ENCODE measurements around the gene SORCS2. TPM values are rescaled to one million over a fixed set of nuclear protein-coding genes. Genes with fewer than 3 reads are reported as not detected.
A peak's percentile ranks its signal among the peaks of the same experiment; 100 is the strongest.

Gene SORCS2
- polyA plus RNA-seq, 1 of the 3 experiments (the other 2 are of a cell fraction), result 1.6 TPM

GRCh38 chr4:7533267-7533666, 340.9 kb downstream of the SORCS2 start (continued):
- TF ChIP-seq EP300 (IDR thresholded peaks at IDR 0.05; ENCODE audit: borderline replicate concordance in 1 of 2, low read depth in 1 of 2, low read length in 1 of 2) (no peak), SMC3 (IDR thresholded peaks at IDR 0.05; ENCODE audit: low read depth, low read length) (no peak)

GRCh38 chr4:7535094-7535493, 342.8 kb downstream of the SORCS2 start:
- H3K9ac ChIP-seq, result no peak overlapping the region
- 94% methylated on average over 2 of the region's 10 CpGs for WGBS (ENCODE audit: low lambda C conversion rate)
- TF ChIP-seq REST (IDR thresholded peaks at IDR 0.05; ENCODE audit: low read depth, low read length) (no peak), RAD21 (IDR thresholded peaks at IDR 0.05; ENCODE audit: low read length) (no peak), SIN3A (IDR thresholded peaks at IDR 0.05; ENCODE audit: borderline replicate concordance, low read depth, low read length) (no peak), IRF3 (IDR thresholded peaks at IDR 0.05; ENCODE audit: low read depth, low read length) (no peak), MAX (IDR thresholded peaks at IDR 0.05; ENCODE audit: low read depth) (no peak), POLR2AphosphoS5 (IDR thresholded peaks at IDR 0.05; ENCODE audit: low read depth, low read length) (no peak)
- no peak overlapping the region for H2AFZ ChIP-seq (ENCODE audit: low read depth)
- H3K4me1 ChIP-seq (ENCODE audit: control insufficient read depth in 1 of 2, insufficient read depth in 2 of 2, low read depth in 1 of 2, low read length in 1 of 2), result peaks cover 0 to 11% of the 10 kb centered on the region in 2 experiments; a peak in 1 of 4 replicates
- no peak for DNase-seq
- H3K36me3 ChIP-seq (replicated peaks in 1 of 2; ENCODE audit: control insufficient read depth in 1 of 2, insufficient read depth in 2 of 2, low read length in 1 of 2), result no peaks in the 10 kb centered on the region
- no peaks in the 10 kb centered on the region for H3K79me2 ChIP-seq (ENCODE audit: insufficient read depth)
- H3K4me3 ChIP-seq (ENCODE audit: low read depth in 2 of 2, low read length in 1 of 2), result no peak overlapping the region
- ChIA-PET CTCF (no interaction called here), POLR2A (no interaction called here)
- no peak overlapping the region for H3K27ac ChIP-seq (ENCODE audit: low read depth in 2 of 2, low read length in 1 of 2)
- H3F3A ChIP-seq (replicated peaks; ENCODE audit: insufficient read depth), result no peaks in the 10 kb centered on the region
- no peaks in the 10 kb centered on the region for H3K9me2 ChIP-seq
- no peaks in the 10 kb centered on the region for H4K20me1 ChIP-seq (ENCODE audit: insufficient read depth)
- no peaks in the 10 kb centered on the region for H3K27me3 ChIP-seq (ENCODE audit: insufficient read depth)
- H3K9me3 ChIP-seq, result no peaks in the 10 kb centered on the region
- H3K4me2 ChIP-seq, result no peak overlapping the region

GRCh38 chr4:7535619-7536018, 343.3 kb downstream of the SORCS2 start:
- Histone ChIP-seq H3K27ac (ENCODE audit: low read depth in 2 of 2, low read length in 1 of 2) (no peak overlapping the region), H3K4me3 (ENCODE audit: low read depth in 2 of 2, low read length in 1 of 2) (no peak overlapping the region), H3F3A (replicated peaks; ENCODE audit: insufficient read depth) (no peaks in the 10 kb centered on the region), H4K20me1 (ENCODE audit: insufficient read depth) (no peaks in the 10 kb centered on the region), H3K27me3 (ENCODE audit: insufficient read depth) (no peaks in the 10 kb centered on the region), H2AFZ (ENCODE audit: low read depth) (no peak overlapping the region), H3K36me3 (replicated peaks in 1 of 2; ENCODE audit: control insufficient read depth in 1 of 2, insufficient read depth in 2 of 2, low read length in 1 of 2) (no peaks in the 10 kb centered on the region), H3K9ac (no peak overlapping the region), H3K4me2 (no peak overlapping the region), H3K79me2 (ENCODE audit: insufficient read depth) (no peaks in the 10 kb centered on the region), H3K4me1 (ENCODE audit: control insufficient read depth in 1 of 2, insufficient read depth in 2 of 2, low read depth in 1 of 2, low read length in 1 of 2) (peaks cover 0 to 6% of the 10 kb centered on the region in 2 experiments; a peak in 1 of 4 replicates), H3K9me2 (no peaks in the 10 kb centered on the region), H3K9me3 (no peaks in the 10 kb centered on the region)
- 82% methylated on average over 7 of the region's 11 CpGs for WGBS (ENCODE audit: low lambda C conversion rate)
- no peak for DNase-seq
- TF ChIP-seq GATA2 (CRISPR knock-in tag; IDR thresholded peaks at IDR 0.05) (0 out of 2 replicates have a peak, but pooled peaks have one; percentile 35), CTCF (IDR thresholded peaks at IDR 0.05) (no peak)
- ChIA-PET POLR2A (no interaction called here), CTCF (interaction anchor here (1.3 kb wide), 1 partner anchor 12 kb away, joined by 3 read pairs; no protein-coding TSS in a partner anchor)

Measured in SK-N-SH (cell line).